Activated CD4-positive, alpha-beta T cell treated with anti-CD3 and anti-CD28 coated beads, Interleukin-10, Interleukin-2, amounts not matched to agents 100 ng/mL and 50 ng/mL, durations not matched to agents 16 hours and 8 hours (primary cell): ENCODE data around the gene TMEM255B.
"Not testable (repeated sequence)": the region's sequence is repeated elsewhere in the genome, so short reads cannot be mapped to it uniquely, and the experiment has no call there.

Experiments used
- DNase-seq: peaks from one replicate; pipeline ENCODE4 v3.0.0-alpha.2; 2020

TMEM255B gene

DNA sequence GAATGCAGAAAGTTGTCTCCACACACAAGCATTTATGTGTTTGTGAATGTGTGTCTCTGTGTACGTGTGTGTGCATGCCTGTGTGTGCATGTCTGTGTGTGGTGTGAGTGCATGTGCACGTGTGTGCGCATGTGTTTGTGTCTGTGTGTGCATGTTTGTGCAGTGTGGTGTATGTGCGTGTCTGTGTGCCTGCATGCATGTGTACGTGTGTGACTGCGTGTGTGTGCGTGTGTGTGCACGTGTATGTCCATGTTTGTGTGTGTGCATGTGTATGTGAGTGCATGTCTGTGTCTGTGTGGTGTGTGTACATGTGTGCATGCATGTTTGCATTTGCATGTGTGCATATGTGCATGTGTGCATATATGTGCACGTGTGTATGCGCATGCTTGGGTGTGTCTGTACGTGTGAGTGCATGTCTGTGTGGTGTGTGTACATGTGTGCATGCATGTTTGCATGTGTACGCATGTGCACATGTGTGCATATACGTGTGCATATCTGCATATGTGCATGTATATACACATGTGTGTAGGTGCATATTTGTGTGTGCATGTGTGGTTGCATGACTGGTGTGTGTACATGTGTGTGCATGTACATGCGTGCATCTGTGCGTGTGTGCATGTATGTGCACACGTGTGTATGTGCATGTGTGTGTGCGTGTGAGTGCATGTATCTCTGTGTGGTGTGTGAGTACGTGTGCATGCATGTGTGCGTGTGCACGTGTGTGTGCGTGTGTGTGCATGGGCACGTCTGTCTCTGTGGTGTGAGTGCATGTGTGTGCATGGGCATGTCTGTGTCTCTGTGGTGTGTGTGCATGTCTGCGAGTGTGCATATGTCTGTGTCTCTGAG is 8.2 kb upstream of the TMEM255B start:
- DNase-seq = no peak

GRCh38 chr13:113751491-113751890 is 7.5 kb upstream of the TMEM255B start:
- DNase-seq = no peak

DNA sequence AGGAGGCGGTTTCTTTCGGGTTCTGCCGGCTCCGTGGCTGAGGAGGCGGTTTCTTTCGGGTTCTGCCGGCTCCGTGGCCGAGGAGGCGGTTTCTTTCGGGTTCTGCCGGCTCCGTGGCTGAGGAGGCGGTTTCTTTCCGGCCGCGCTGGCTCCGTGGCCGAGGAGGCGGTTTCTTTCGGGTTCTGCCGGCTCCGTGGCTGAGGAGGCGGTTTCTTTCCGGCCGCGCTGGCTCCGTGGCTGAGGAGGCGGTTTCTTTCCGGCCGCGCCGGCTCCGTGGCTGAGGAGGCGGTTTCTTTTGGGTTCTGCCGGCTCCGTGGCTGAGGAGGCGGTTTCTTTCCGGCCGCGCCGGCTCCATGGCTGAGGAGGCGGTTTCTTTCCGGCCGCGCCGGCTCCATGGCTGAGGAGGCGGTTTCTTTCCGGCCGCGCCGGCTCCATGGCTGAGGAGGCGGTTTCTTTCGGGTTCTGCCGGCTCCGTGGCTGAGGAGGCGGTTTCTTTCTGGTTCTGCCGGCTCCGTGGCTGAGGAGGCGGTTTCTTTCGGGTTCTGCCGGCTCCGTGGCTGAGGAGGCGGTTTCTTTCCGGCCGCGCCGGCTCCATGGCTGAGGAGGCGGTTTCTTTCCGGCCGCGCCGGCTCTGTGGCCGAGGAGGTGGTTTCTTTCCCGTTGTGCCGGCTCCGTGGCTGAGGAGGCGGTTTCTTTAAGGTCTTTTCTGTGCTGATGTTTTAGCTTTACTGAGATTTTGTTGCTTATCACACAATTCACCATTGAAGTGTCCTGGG is 6.6 kb upstream of the TMEM255B start:
- not testable (repeated sequence) for DNase-seq

- DNase-seq = no peak
Measured at GRCh38 chr13:113753171-113753570, 5.9 kb upstream of the TMEM255B start.

- DNase-seq = no peak
Measured at GRCh38 chr13:113754242-113754641, 4.8 kb upstream of the TMEM255B start.

- no peak for DNase-seq
Measured at GRCh38 chr13:113754691-113755090, 4.3 kb upstream of the TMEM255B start.

DNA sequence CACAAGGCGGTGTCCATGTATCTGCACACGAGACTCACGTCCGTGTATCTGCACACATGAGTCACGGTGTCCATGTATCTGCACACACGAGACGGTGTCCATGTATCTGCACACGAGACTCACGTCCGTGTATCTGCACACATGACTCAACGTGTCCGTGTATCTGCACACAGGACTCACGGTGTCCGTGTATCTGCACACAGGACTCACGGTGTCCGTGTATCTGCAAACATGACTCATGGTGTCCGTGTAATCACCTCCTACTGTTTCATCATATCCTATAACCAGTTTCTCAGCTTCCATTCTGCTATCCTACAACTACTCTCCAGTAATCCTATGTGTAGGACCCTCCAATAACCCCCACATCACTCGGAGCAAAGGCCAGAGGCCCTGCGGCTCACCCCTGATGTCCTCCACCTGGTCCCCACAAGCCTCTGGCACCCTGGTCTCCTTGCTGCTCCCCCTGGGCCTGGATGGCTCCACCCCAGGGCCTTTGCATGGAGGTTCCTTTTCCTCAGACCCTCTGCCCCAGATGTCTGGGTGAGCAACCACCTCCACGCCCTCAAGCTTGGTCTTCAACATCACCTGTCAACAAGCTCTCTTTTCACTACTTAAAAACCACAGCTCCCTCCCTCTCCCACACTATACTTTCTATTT is 2.5 kb upstream of the TMEM255B start:
- no peak for DNase-seq

- no peak for DNase-seq
Measured at GRCh38 chr13:113759525-113760137, 605 bp downstream of the TMEM255B start.

- no peak for DNase-seq
Measured at GRCh38 chr13:113761136-113761535, 2.1 kb downstream of the TMEM255B start.

DNA sequence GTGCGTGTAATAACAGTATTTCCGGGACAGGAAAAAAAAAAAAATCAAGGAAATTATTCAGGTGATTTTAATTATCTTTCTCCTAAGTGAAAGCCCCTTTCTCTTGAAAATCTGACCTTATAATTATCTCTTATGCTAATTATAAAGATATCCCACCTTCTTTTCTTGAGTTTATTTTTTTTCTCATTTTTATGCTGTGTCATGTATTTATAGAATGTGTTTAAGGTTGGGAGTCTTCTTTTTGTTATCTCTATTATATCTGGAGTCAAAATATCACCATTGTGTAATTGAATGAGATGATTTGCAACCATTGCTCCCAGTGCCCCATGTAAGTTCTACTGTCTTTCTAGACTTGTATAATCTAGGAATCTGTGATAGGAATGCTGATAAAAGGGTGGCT is 3.0 kb downstream of the TMEM255B start:
- DNase-seq = no peak

- DNase-seq = no peak
Measured at GRCh38 chr13:113762538-113762937, 3.5 kb downstream of the TMEM255B start.

GRCh38 chr13:113763254-113763653 is 4.2 kb downstream of the TMEM255B start:
- no peak for DNase-seq

DNA sequence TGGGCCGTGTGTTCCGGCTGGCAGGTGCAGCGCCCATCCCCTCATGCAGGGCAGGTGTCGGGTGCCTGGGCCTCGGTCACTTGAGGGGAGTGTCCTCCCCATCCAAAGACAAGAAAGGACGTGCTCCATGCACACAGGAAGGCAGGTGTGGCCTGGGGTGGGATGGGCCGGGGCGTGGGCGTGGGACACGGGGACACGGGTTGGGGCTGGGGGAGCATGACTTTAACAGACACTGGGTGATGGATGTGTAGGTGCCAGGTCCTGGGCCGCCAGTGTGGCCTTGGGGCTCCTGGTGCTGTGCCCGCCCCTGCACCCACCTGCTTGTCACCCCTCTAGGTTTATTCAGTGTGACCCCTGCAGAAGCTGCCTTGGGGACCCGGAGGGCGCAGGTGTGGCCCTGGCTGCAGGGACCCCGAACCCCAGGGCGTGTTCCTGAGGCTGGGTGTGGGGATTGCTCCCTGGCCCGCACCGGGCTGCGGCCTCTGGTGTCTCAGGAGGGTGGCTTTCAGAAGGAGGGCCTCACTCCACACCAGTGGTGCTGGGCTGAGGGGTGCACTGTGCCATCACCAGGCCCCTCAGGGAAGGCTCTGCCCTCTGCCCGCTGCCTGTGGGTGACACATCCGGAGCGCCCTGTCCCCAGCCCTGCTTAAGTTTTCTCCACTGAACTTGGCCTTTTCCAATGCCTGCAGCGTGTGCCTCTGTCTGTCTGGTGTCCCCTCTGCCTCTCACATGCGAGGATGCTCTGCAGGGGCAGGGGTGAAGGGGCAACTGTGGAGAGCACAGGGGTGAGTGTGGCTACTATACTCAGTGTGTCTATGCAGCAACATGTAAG is 5.2 kb downstream of the TMEM255B start:
- no peak for DNase-seq

DNA sequence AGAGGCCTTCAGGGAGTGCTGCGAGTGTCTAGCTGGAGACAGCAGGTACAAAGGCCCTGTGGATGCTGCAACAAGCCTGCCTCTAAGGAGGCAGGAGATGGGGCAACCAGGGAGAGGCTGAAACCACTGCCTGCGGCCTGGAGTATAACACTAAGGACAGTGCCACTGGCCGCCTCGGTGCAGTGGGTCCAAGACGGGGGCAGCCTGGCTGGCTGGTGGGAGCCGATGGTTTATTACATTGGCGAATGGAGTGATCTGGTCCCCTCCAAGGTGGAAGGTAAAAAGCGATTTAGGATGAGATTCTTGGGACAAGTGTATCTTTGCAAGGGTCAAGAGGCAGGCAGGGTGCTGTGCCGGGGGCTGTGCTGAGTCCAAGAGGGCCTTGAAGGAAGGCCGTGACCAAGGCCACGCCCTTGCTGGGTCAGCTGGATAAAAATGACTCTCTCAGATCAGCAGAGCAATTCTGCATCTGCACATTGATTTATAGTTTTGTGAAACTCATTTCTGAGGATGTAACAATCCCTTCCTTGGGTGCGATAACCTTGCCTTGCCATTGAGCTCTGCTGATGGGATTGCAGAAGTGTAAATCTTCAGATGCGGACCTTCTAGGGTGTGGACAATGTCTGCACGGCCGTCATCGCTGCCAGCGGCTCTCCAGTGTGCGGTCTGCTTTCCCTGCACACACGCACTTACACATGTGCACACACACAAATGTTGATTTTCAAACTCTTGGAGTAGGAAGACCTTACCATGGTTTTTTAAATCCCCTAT is 6.0 kb downstream of the TMEM255B start:
- DNase-seq = no peak

DNA sequence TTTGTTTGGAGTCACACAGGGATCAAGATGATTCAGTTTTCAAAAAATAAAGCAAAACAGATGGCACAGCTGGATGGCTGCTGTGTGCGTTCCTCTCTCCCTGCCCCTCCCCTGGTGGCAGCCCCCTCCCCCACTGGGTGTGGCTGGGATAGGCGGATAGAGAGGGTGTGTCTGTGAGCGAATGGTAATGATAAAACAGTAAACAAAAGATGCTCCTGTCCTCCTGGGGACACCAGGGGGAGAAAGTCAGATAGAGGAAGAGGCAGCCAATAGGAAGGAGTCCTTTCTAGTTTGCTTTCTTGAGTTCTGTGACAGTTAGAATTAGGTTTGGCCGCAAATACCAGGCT is 6.5 kb downstream of the TMEM255B start:
- no peak for DNase-seq

- no peak for DNase-seq
Measured at GRCh38 chr13:113766035-113766800, 7.2 kb downstream of the TMEM255B start.

- no peak for DNase-seq
Measured at GRCh38 chr13:113767366-113767765, 8.3 kb downstream of the TMEM255B start.

DNA sequence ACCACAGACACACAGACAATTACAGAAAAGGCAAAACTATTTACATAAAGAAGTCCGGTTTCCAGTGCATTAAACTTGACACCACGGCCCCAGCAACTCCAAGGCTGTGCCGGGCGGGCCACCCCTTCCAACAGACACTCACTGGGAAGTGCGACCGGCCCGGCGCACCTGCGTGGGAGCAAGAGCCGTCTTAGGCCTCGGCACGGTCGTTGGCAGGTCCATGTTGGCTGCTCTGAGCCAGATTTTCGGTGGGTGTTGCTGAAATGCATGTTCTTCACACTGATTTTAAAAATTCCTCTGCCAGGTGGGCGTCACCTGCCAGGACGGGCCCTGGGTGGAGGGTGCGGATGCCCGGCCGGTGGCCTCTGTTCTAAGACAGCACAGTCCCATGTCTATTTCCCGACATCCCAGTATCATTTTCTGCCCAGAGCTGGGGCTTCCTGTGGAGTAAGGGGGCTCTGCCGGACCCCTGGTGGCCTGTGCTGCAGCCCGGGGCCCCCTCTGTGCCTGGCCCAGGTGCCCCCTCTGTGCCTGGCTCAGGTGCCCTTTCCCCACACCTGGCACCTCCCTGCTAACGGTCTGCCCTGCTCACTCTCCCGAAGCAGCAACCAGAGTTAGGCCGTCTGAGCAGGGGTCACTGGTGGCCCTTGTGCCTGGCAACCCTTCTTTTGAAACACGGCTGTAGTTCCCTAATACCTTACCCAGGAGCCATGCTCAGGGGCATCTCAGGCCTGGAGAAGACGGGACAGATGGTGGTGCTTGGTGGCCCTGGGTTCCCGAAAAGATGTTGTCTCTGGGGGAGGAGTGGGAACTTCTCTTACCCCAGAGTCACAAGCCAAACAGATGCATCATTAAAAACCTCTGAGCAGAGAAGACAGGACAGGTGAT is 9.2 kb downstream of the TMEM255B start:
- no peak for DNase-seq

GRCh38 chr13:113769106-113769505 is 10.1 kb downstream of the TMEM255B start:
- DNase-seq = no peak

- no peak for DNase-seq
Measured at GRCh38 chr13:113769881-113770280, 10.9 kb downstream of the TMEM255B start.
